ENCODE results near the gene CEP152.

CEP152 gene

DNA sequence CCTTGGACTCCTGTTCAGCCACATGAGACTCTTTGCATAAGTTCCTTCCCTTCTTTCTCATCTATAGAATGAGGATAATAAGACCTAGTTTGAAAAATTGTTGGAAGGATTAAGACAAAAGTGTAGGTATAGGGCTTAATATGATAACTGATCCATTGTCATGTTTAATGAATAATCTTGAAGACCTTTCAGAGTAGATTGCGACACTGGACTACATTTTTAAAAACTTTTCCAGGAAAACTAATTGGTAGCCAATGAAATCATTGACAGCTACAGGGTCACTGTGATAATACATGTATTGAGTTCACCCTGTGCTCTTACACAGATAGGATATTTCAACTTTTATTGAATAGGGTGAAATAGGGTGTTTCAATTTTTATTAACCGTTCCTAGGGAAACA, 86.9 kb downstream of the CEP152 start:
- TF ChIP-seq, protein P1, sequence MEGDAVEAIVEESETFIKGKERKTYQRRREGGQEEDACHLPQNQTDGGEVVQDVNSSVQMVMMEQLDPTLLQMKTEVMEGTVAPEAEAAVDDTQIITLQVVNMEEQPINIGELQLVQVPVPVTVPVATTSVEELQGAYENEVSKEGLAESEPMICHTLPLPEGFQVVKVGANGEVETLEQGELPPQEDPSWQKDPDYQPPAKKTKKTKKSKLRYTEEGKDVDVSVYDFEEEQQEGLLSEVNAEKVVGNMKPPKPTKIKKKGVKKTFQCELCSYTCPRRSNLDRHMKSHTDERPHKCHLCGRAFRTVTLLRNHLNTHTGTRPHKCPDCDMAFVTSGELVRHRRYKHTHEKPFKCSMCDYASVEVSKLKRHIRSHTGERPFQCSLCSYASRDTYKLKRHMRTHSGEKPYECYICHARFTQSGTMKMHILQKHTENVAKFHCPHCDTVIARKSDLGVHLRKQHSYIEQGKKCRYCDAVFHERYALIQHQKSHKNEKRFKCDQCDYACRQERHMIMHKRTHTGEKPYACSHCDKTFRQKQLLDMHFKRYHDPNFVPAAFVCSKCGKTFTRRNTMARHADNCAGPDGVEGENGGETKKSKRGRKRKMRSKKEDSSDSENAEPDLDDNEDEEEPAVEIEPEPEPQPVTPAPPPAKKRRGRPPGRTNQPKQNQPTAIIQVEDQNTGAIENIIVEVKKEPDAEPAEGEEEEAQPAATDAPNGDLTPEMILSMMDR (IDR thresholded peaks at IDR 0.05; ENCODE audit: low read depth, low read length, missing control alignments), result no peak

DNA sequence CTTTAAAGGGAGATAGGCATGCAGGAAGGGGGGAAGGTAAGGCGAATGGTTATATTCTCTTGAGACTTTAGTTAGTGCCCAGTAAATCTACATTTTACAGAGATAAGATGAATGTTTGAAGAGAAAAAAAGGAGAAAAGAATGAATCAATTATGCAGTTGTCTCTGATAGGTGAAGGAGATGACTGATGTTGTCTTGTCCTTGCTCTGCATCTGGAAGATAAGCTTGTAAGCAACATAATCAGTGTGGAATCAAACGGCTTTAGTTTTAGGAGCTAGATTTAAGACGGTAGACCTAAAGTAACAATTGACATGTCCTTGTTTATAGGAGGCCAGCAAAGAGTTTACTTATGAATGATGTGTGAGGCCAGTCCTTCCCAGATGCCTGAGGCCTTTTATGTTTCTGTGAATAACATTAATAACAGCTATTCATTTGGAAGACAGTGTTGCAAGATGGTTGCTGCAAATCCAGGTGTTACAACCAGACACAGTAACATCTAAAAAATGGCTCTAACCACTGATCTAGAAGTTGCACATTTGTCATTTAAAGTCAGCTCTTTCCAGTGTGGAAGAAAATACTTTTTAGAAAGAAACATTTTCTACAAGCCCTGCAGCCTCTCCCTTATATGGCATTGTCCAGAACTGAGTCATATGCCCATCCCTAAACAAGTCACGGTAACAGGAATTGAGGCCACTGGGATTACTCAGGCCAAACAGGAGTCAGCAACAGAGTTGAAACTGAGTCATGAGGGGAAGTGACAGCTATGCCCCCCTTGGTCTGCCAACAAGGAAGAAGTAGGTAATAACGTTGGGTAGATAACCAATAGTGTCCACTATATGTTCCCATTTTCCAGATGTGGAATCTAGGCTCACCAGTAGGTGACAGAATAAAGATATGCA, 87.9 kb downstream of the CEP152 start:
- TF ChIP-seq, protein P1 (IDR thresholded peaks at IDR 0.05; ENCODE audit: low read depth, low read length, missing control alignments), result no peak
- no peak overlapping the region for H3K4me3 ChIP-seq (ENCODE audit: low read depth, low read length)
- no peak for DNase-seq (ENCODE audit: low read depth)

More for the DNA sequence above, 86.9 kb downstream of the CEP152 start:
- no peak overlapping the region for H3K4me3 ChIP-seq (ENCODE audit: low read depth, low read length)
- DNase-seq (ENCODE audit: low read depth), result no peak

DNA sequence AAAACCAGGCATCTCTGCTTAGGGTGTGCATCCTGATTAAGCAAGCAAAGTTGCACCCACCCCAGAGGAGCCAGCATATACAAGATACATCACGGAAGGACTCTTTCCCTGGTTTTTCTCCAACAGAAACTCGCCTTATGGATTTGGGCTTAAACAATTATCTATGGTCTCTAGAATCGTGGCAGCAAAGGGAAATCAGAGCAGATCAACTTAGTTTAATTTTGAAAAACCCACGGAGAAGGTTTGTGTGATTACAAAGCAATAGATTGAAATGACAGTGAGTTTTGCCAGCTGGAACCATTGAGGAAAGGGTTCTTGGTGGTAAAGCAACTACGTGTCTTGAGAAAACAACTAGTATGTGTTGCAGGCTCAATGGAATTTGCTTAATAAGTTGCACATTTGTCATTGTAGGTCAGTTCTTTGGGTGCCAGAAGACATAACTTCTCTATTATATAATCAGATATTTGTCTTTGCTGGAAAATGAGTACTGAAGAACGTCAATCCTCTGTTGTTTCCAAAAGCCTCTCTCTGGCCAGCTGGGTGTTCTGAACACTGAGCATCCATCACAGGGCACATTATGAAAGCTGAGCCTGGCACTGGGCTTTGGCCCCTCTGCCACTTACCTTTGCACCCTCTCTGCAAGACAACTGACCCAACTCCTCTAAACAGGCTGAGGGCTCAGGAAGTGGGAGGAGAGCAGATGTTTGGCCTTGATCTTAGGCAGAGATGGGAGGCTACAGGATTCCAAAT, 89.6 kb downstream of the CEP152 start:
- H3K4me3 ChIP-seq (ENCODE audit: low read depth, low read length), result no peak overlapping the region
- TF ChIP-seq, protein P1 (IDR thresholded peaks at IDR 0.05; ENCODE audit: low read depth, low read length, missing control alignments), result no peak
- DNase-seq (ENCODE audit: low read depth), result no peak

DNA sequence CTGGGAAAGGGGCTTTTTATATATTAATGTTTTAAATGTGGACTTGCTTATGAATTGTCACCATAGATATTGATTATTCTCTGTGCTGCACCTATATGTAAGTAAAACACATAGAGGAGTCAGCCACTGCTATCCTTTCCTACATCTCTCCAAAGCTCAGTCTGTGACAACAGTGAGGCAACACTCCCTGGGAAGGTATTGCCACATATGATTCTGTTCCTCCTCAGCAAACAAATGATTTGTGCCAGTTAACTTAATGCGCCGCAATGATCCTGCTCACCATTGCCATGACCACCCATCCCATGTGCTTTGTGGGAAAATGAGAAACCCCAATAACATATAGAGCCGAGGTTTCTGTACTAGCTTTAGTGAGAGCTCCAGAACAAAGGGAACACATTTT, 90.2 kb downstream of the CEP152 start:
- DNase-seq (ENCODE audit: low read depth), result no peak

DNA sequence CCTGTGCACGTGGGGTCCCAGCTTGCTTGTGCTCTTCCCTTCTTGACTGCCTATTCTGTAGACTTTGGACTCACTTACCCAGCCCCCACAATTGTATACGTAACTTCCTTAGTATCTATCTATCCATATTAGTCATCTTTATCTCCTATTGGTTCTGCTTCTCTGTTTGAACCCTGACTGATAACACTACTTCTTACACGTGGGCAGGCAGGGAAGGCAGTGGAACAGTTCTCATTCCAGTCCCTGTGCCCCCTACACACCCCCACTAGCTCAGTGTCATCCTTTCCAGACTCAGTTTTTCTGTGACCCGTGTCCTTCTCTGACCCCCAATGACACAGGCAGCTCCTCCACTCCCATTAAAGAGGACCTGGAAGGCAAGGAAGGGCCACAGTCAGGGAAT, 91.2 kb downstream of the CEP152 start:
- H3K4me3 ChIP-seq (ENCODE audit: low read depth, low read length), result no peak overlapping the region
- TF ChIP-seq, protein P1 (IDR thresholded peaks at IDR 0.05; ENCODE audit: low read depth, low read length, missing control alignments), result no peak
- DNase-seq (ENCODE audit: low read depth), result no peak

More for the DNA sequence above, 90.2 kb downstream of the CEP152 start:
- H3K4me3 ChIP-seq (ENCODE audit: low read depth, low read length), result no peak overlapping the region
- TF ChIP-seq, protein P1 (IDR thresholded peaks at IDR 0.05; ENCODE audit: low read depth, low read length, missing control alignments), result no peak

DNA sequence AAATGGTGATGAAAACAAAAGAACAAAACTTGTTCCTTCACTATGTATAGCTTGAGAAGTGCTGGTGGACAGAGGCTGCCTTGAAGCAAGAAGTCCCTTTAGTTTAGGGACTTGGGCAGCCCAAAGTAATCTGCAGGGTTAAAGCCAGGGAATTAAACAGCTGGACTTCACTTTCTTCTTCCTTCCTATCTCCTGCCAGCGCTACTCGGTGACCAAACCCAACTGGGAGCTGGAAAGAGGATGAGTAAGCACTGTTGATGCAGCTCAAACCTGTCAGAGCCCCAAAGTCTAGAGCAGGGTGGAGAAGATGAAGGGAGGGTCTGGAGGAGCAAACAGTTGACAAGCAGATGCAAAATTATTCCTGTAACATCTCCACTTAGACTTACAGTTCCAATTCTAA, 92.2 kb downstream of the CEP152 start:
- DNase-seq (ENCODE audit: low read depth), result no peak
- TF ChIP-seq, protein P1 (IDR thresholded peaks at IDR 0.05; ENCODE audit: low read depth, low read length, missing control alignments), result no peak
- no peak overlapping the region for H3K4me3 ChIP-seq (ENCODE audit: low read depth, low read length)

All from GM12864 (cell line).